GM12875 (cell line): ENCODE measurements around the gene MTCL1.

Experiments used
- H3K4me3 ChIP-seq: one replicate; pipeline ENCODE4 v1.5.1; 2011; ENCODE audit warnings: low read depth, low read length, control low read depth
- TF ChIP-seq, protein P1 (sequence below): IDR thresholded peaks from 2 replicates; pipeline ENCODE4 v1.5.1; 2011; ENCODE audit warnings: low read depth, mild to moderate bottlenecking, control low read depth, inconsistent platforms, low read length, moderate library complexity, borderline replicate concordance; ENCODE audit not compliant: insufficient read depth

Gene MTCL1

DNA sequence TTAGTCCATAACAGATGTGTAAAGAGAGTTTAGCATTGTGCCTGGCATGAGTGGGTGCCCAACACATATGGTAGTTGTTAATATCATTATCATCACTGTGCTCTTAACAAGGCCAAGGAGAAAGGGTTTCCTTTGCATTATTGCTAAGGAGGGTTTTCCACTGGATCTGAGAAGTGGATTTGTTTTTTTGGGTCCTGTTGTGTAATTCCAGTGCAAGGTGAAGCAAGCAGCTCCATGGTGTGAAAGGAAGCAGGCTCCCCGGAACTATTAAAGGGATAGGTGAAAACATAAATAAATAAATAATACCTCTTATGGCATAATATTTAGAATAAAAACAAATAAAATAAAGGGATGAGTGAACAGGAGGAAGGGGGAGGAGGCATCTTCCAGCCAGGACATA is 65.3 kb downstream of the MTCL1 start:
- H3K4me3 ChIP-seq = no peak overlapping the region
- TF ChIP-seq, protein P1, sequence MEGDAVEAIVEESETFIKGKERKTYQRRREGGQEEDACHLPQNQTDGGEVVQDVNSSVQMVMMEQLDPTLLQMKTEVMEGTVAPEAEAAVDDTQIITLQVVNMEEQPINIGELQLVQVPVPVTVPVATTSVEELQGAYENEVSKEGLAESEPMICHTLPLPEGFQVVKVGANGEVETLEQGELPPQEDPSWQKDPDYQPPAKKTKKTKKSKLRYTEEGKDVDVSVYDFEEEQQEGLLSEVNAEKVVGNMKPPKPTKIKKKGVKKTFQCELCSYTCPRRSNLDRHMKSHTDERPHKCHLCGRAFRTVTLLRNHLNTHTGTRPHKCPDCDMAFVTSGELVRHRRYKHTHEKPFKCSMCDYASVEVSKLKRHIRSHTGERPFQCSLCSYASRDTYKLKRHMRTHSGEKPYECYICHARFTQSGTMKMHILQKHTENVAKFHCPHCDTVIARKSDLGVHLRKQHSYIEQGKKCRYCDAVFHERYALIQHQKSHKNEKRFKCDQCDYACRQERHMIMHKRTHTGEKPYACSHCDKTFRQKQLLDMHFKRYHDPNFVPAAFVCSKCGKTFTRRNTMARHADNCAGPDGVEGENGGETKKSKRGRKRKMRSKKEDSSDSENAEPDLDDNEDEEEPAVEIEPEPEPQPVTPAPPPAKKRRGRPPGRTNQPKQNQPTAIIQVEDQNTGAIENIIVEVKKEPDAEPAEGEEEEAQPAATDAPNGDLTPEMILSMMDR = no peak

GRCh38 chr18:8771930-8772329 is 66.6 kb downstream of the MTCL1 start:
- TF ChIP-seq, protein P1 = no peak
- H3K4me3 ChIP-seq = no peak overlapping the region

DNA sequence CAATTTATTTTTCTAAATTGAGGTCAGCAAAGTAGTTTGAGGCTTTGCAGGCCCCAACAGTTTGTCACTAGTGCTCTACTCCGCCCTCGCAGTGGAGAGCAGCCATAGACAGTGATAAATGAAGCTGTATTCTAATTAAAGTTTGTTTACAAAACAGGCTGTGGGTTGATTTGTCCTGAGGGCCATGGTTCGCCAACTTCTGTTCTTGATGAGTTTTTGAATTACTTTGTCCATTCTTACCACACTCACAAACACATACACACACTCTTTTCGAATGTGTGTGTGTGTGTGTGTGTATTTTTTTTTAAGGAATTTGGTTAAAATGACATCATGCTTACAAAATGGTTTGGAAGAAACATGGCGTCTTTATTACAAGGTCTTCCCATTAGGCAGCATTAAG is 68.6 kb downstream of the MTCL1 start:
- no peak overlapping the region for H3K4me3 ChIP-seq
- TF ChIP-seq, protein P1 = no peak

DNA sequence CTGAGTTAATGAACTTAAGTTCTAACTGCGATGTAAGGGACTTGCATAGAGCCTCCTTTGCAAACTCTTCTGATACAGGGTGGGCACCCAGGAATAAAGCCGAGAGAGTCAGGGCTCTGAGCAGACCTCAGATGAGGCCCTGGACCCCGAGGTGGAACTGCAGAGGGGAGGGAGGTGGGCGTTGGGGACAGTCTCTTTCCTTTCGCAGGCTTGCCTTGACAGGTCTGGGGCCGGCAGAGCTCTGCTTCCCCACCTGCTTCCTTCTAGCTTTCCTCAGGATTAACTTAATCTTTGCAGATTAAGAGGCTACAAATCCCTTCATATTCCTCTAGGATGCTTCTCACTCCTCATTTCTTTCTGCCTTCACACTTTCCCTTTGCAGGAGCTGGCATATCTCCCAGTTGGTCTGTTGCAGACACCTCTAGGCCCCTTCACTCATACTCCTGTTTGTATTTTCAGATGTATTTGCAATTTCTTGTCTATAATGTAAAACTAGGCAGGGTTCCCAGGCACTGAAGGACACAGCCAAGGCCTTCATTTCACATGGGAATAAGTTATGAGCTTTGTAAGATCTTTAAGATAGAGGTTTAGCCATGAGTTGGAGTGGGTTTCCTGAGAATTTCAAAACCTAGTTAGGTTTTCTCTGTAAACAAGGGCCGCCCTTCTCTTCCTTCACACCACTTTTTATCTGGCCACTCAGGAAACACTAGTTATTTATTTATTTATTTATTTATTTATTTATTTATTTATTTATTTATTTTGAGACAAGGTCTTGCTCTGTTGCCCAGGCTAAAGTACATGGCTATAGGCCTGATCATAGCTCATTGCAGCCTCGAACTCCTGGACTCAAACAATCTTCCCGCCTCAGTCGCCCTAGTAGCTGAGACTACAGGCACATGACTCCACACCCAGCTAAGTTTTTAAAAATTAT is 70.9 kb downstream of the MTCL1 start:
- no peak overlapping the region for H3K4me3 ChIP-seq
- TF ChIP-seq, protein P1 = no peak

DNA sequence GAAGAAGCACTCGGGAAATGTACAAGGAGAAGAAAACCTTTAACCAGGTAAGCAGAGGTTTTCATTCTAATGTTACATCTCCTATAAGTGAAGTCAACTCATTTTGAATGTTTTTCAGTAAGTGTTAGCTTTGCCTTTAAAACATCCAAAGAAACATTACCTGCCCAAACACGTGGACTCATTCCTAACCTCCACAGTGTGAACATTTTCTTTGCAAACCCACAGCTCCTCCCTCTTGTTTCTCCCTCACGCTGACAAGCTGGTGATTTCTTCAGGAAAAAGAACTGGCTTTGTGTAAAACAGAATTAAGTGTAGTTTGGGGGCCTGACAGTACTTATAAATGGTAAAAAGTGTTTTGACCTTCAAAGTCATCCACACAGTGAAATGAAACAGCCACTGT is 72.5 kb downstream of the MTCL1 start:
- H3K4me3 ChIP-seq = no peak overlapping the region
- TF ChIP-seq, protein P1 = no peak

DNA sequence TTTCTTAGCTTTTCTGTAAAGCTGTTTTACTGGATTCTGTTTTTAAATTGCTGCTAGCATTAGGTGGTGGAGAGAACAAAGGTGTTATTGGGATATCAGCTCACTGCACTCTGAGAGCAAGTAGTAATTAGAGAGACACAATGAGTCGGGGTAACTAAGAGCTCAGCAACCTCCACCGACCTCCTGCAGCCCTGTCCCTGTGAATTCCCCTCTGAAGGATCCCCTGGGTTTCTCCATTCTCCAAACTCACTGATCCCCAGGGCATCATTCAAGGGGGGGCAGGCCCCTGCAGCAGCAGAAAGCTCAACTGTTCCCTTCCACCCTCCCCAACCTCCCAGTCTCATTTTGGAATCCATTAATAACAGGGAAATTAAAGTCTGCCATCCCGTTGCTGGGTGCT is 73.0 kb downstream of the MTCL1 start:
- no peak overlapping the region for H3K4me3 ChIP-seq
- TF ChIP-seq, protein P1 = no peak

DNA sequence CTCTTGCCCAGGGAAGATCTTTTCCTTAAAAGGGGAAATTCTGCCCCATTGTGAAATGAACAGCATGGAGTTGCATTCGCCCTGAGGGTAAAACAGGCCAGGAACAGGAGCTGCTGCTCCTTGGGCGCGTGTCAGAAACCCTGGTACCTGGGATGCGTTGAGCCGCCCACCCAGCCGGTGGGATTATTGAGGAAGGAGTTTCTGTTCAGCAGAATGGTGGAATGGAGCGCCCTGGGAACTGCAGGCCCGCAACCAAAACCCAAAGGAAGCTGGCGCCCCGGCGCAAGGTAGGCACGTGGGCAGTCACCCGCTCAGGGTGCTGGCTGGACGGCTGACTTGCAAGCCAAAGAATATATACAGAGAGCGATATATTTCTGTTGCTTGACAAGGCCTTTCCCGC is 73.5 kb downstream of the MTCL1 start:
- TF ChIP-seq, protein P1 = no peak
- H3K4me3 ChIP-seq = no peak overlapping the region
